Fibroblast of skin of right biceps (primary cell): ENCODE measurements around the gene ONECUT1.
A peak's percentile ranks its signal among the peaks of the same experiment; 100 is the strongest.
"Not testable (repeated sequence)": the region's sequence is repeated elsewhere in the genome, so short reads cannot be mapped to it uniquely, and the experiment has no call there.

Source experiments
- DNase-seq: peaks from one replicate; pipeline ENCODE4 v3.0.0-alpha.2; 2013

Gene ONECUT1

DNA sequence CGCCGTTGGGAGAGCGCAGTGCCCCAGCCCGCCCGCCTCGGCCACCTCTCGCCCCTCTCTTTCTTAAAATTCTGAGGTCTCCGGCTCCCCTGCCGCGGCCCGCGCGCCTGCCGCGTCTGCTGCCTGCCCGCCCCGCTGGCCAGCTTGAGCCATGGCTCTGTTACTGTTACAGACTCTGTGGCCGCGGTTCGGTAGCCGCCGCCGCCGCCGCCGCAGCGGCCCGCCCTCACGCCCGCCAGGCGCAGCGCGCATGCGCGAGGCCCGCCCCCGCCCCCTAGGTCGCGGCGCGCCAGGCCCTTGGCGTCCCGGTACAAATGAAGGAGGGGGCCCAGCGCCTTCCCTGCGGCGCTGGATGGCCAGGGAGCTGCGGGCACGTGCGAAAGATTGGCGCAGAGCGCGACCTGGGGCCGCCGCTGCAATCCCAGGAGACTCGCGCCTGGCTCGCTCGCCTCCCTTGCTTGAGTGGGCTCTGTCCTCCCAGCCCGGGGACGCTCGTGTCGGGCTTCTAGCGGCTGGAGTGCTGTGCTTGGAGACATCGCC, at the start of gene ONECUT1:
ONECUT1 (minus strand) TSS at position 168 of the 540 bp plus-strand sequence. CDS start 452 bp downstream, outside the sequence.
- peak; percentile 43 for DNase-seq

DNA sequence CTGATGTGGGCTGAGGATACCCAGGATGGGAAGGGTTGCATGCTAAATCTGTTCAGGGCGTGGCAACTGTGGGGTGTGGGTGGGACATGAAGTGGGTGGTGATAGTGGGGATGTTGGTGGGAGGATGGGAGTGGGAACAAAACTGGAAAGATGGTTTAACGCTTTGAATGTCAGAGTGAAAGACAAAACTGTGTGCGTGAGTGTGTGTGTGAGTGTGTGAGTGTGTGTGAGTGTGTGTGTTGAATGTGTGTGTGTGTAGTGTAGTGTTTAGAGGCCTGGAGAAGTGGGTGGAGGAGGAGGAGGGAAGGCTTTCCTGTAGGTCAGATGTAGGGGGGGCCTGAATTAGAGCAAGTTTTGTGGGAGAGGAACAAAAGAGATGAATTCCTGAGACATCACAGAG, 44.2 kb upstream of the ONECUT1 start:
- no peak for DNase-seq

DNA sequence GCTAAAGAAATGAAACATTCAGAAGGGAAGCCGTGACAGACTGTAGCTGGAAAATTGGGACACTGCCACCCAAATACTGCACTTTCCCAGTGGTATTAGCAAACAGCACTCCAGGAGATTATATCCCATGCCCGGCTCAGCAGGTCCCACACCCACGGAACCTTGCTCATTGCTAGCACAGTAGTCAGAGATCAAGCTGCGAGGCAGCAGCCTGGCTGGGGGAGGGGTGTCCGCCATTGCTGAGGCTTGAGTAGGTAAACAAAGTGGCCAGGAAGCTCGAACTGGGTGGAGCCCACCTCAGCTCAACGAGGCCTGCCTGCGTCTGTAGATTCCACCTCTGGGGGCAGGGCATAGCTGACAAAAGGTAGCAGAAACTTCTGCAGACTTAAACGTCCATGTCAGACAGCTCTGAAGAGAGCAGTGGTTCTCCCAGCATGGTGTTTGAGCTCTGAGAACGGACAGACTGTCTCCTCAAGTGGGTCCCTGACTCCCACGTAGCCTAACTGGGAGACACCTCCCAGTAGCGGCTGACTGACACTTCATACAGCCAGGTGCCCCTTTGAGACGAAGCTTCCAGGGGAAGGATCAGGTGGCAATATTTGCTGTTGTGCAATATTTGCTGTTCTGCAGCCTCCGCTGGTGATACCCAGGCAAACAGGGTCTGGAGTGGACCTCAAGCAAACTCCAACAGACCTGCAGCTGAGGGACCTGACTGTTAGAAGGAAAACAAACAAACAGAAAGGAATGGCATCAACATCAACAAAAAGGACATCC, 34.2 kb upstream of the ONECUT1 start:
- DNase-seq: not testable (repeated sequence)

DNA sequence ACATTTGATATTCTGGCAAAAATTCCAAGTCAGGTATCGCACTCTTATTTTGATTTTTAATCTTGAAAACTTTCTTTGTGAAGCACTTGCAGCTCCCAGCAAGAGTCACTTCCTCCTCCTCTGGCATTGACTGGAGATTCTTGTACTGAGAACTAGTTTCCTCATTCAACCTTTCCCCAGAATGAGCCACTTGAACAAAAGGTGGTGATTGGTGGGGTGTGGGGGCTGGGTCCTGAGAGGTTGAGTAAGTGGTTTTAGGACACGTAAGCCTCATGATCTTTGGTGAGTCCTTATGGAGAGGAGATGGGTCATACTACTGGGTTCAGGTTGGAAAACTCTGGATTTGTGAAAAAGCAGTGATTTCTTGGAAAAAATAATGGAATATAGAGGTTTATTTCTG, 32.3 kb upstream of the ONECUT1 start:
- no peak for DNase-seq

DNA sequence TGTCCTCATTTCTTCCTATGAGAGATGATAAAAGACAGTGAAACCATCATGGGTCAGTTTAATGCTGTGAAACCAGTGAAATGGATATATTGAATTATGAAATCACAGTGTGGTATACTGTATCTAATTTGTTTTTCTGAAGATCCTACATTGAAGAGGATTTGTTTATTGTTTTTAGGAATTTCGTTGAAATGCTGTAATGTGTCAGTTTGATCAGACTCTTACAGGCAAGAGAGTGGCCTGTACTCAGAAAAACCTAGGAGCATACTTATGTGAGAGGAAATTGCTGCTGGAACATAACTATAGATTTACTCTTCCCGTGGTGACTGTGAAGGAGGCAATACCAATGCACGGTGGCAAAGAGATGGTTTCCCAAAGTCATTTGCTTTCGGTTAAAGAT, 29.1 kb upstream of the ONECUT1 start:
- no peak for DNase-seq

DNA sequence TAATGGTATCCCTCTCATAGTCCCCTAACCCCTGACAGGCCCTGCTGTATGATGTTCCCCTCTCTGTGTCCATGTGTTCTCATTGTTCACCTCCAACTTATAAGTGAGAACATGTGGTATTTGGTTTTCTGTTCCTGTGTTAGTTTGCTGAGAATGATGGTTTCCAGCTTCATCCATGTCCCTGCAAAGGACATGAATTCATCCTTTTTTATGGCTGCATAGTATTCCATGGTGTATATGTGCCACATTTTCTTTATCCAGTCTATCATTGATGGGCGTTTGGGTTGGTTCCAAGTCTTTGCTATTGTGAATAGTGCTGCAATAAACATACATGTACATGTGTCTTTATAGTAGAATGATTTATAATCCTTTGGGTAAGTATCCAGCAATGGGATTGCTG, 25.8 kb upstream of the ONECUT1 start:
- DNase-seq: not testable (repeated sequence)

DNA sequence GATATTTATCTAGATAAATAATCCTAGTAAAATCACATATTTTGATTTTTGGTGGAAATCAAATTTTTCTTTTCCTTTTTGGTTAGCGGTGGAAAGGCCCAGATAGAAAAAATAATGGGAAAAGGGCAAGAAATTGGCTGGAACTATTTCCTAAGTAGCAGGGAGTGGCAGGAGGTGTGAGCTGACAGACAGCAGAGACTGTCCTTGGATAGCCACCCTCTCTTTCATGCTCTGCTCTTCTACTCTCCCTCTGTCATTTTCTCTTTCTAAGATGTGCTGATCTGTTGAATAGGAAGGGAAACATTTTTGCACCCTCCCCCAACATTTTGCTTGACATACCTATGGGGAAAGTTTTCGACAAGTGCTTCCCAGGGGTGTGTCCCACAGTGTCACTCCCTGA, 18.9 kb upstream of the ONECUT1 start:
- no peak for DNase-seq

DNA sequence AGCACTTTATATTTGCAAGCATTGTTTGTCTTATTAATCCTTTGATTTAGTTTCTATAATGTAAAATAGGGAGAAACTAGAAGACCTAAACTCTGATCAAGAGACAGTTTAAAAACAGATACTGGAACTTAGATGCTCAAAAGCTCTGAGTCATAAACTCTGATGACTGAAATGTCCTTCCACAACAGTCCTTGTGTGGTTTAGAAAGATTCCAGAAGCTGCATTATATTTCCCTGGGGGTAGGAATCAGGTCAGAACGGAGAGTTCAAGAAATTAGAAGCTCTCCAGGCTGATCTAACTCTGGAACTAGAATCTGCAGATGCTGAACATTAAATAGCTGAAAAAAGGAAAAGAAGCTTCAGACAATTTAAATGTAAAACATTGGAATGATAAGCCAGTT, 18.3 kb upstream of the ONECUT1 start:
- peak; percentile 22 for DNase-seq

DNA sequence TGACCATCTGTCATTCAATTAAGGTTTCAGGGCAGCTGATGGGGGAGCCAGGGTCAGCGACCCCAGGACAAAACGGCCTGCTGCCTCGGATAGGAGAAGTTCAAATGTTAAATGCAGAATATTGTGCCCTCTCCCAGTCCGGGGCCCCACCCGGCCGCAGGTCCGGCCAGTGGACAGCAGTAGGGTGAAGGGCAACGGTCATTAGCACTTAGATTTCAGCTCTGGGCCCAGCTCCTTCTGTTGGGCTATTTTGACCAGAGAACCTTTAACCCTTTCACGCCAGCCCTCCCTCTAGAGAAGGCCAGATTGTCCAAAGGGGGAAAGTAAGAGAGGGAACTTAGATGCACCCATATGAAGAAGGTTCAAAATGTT, 16.1 kb upstream of the ONECUT1 start:
- no peak for DNase-seq

DNA sequence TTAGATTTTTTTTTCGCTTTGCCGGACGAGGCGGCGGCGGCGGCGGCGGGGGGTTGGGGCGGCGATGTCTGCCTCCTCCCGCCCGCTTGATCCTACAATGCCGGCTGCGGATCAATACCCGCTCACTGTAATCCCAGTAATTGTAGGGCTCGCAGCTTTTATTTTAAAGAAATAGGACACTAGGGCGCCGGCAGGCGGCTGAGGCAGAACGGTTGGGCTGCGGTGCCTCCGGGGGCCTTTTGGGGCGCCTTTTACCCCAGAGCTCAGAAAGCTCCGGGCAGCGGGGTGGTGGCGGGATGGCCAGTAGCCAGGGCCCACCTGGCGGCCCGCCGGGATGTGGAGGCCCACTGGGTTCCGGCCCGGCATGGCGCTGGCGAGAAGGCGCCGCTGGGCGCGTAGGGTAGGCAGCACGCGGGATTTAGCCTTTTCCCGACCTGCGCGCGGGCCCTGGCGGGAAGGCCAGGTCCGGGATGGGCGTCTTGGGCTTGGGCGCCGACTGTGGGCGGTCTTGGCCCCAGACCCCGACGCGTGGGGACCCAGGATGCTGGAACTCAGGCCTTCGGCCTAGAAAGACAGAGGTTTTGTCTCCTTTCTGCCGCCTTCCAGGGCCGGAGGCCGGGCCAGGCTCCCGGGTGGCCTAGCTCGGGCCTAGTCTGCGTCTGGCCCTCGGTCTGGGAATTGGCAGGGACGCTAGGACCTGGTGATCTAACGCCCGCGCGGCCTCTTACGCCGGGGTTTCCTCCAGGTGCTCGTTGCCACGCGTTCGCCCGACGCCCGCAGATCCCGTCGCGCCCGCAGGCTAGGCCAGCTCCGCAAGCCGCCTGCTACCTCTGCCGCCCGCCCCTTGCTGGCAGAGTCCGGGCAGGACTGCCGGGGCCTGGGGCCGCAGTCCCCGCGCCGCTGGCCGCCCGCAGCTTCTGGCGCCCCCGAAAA, 15.5 kb upstream of the ONECUT1 start:
- DNase-seq: no peak

DNA sequence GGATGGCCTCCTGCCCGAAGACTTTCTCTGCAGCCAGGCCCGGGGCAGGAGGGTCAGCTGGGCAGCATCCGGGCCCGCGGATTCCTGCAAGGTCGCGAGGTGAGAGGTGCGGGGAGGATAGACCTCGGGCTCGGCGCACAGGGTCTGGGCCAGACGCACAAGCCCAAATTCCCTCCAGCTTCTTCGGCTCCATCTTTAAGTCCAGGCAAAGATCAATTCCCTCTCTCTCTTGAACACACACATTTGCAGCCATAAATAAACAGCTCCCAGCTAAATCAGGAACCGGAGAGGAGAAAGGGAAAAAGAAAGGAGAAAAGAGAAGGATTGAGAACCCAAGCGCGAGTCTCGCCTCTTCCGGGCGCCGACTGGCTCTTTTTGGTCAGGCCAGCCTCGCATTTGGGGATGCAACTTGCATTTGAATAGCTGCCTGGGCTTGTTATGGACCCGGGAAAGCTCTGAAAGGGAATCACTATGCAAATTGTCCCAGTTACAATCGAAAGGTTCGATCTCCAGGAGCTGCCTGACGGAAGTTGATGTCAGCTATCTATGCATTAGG, 14.5 kb upstream of the ONECUT1 start:
- no peak for DNase-seq

DNA sequence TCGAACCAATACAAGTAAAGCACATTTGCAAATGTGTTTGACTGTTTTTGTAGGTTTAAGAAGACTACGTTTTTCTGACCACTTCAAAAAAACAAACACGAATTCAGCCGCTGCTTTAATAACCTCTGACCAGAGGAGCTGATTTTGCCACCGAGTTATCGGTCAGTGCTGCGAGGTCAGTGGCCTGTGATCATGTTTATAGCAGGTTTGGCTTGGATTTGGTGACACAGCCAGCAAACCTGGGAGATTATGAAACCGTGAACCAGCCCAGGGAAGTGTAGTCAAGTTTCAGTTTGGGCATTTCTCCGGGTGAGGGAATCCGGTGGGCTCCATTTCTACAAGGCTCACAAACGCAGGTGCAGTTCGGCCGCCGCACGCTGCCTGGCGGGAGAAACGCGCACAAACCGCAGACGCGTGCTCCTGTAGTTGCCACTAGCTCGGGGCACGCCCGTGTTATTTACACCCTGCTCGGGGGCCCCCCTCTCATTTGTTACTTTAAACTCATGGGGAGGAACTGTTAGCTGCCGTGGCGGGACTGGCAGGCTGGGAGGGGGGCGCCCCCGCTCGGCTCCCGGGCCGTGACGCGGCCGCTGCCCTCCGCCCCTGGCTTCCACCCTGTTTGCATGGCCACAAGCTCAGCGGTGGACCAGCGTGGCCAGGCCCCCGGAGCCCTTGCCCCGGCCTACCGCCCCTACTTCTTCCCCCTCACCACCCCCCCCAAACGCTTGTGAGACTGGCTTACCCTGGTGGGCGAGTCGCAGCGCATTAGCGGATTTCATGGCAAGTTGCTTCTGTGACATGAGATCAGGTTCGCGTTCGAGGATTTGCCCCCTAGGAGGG, 13.6 kb upstream of the ONECUT1 start:
- no peak for DNase-seq

DNA sequence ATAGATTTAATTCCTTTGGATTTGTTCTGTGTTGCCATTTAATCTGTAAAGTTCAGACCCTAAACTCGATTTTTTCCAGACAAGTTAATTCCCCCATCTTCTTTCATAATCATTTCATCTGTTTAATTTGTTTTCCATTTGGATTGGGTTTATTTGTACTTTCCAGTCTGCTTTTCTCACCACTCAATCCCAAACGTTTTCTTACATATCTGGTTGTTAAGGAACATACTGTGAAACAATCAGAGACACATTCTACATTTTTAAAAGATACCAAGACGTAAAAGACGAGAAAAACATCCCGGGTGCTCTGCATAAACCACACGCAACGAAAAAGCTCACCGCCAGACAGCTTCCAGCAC, 13.0 kb upstream of the ONECUT1 start:
- DNase-seq: no peak

DNA sequence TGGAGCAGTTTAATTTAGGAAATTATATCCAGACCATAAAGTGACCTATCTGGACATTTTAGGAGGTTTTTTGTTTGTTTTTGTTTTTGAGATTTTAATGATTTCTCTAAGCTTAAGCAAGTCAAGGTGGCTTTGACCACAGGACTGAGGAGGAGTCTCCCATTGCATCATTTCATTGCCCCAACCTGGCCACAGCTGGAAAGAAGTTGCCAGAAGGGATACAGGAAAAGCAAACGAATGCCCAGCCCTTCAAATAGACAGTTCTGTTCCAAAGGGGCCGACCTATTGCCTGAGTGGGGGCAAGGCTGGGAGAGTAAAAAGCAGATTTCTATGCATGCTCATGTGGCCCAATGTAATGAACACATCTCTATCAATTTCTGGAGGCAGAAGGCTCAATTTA, 12.0 kb upstream of the ONECUT1 start:
- DNase-seq: no peak

DNA sequence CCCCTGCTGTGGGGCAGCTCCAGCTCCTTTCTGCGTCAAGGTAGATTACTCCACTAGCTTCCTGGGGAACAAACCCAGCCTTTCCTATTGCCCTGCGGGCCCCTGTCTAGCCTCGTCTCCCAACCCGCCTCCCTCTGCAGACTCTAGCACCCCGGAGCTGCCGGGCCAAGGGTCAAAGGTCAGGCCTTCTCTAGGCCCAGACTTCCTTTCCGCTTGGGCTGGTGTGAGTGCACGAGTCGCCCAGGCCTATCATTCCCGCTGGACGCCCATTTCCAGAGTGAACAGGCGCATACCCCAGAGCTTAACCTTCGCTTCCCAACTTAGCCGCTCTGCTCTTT, 11.6 kb upstream of the ONECUT1 start:
- DNase-seq: no peak

DNA sequence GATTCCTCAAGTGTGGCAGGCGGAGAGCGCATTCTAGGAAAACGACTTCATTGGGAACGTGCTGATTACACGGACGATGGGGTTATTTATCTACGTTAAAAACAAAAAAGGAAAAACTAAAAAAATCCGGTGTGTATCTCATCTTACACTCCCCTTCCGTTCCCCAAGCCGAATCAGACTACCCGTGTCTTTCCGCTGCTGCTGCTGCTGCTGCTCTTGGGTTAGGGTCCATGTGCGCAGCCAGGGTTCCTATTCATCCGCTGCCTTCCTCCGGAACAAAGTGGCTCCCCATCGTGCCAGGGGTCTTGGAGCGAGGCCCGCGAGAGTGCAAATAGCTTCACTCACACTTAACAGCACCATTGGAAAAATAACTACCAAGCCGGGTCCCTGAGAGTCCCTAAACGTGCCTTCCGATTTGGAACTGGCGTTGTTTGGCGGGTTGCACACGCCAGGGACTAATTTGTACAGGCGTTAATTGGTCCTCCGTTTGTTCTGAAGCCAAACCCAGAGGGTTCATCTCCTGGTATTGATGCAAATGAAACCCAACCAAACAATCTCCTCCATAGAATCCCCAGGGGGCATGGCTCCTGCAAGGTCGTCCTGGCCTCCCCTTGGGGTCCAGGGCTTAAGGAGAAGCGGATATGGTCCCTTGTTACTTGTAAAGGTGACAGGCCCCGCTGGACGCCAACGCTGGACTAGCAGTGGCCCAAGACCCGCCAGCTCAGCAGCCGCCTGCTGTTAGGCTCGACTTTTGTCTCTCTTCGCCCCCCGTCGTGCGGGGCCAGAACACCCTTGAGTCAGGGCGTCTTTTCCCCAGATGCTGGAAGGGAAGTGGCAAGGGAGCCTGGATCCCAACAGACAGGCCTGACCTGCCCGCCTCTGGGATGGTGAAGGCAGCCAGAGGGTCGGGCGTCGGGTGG, 11.0 kb upstream of the ONECUT1 start:
- DNase-seq: no peak

DNA sequence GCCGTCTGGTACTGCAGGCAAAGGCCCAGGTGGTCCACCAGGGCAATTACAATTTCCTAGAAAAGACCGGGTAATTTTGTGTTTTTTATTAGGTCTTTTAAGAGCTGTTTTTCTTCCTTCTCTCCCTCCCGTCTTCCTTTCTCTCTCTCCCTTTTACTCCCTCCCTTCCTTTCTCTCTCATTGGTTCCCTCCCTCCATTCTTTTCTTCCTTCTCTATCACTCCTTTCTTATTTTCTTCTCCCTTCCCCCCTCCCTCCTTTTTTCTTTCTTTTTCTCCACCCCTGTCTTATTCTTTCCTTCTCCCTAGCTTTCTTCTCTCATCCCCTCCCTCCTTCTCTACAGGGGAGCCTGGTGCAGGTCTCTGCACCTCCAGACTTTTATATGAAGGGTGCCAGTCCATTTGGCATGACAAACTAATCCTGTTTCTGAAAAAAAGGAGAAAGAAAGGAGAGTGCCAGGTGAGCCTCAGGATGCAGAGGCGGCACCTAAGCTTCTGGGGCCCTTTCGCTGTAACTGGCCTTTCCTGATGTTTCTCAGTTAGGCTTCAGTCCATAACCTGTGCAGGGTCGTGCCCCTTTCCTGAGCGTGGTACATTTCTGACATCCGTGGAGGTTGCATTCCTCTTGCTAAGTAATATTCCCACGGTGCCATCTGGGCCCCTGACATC, 9.1 kb upstream of the ONECUT1 start:
- DNase-seq: no peak

DNA sequence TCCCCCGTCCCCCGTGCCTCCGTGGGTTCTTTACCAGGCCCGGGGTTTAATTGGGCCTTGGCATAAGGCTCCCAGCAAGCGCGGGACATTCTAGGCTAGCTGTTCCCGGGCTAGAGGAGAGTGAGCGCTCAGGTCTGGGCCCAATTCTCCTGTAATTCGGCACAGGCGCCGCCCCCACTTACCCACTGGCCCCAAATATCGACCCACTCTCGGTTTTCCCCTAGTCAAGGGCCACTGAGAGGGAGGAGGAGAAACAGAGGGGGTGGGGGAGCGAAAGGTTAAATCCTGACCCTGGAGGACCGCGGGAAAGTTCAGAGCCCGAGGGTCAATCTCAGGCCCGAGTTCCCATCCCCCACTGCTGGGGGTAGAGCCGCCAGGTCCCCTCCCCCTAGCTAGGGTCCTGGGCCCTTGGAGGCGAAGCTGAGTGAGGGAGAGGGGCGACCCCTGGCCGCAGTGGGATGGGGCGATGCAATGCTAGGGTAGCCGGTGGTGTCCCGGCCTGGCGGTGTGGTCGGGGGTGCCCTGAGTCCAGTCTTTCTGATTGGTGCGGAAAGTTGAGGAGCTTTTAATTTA, 8.5 kb upstream of the ONECUT1 start:
- DNase-seq: no peak

DNA sequence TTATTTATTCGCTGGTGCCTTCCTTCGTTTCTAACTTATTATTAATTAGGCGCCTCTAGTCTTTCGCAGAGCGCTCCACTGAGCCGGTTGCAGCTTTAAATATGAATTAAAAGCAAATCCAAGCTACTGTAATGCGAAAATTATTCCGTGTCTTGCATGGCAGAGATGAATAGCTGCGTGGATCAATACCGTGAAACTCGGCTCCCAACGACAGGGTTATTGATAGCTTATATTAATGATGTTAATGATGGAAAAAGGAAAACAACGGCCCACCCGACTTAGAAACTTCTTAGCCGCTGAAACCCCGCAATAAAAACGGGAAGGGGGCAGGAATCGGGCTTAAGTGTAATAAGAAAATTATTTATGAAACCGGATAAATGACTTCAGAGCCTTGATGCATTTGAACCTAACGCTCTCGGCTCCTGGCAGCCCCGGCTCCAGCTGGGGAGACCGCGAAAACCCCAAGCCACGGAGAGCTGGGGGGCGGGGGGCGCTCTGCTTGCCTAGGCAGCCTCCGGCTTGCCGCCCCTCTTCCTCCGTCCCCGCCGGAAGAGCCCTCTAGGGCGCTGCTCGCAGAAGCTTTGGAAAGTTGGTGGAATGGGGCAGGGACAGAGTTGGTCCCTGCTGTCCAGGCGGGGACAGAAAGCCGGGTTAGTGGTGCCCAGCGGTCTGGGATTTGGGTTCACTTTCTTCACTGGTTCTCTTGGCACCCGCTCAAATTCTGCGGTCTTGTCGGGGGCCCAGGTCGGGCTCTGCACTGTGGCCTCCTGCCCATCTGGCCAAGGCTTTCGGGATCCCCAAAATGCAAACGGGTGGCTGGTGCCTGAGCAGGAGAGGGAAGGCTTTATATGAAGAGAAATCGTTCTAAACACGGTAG, 7.7 kb upstream of the ONECUT1 start:
- DNase-seq: no peak
